Gastroesophageal sphincter (tissue), 4 donors: ENCODE measurements around the gene CGREF1. TPM values are rescaled to one million over a fixed set of nuclear protein-coding genes. Genes with fewer than 3 reads are reported as not detected.

Source experiments
- ATAC-seq: fragments of 150-250 bp; one replicate; pipeline ENCODE4 v1.9.1; 2016; ENCODE audit warnings: mild to moderate bottlenecking, moderate library complexity
- H3K27ac ChIP-seq, 4 donors: fragments of 200-600 bp; sonication (generic) in 3 of 4; 1 replicate in 3 of 4; 2 replicates in 1 of 4; pipeline ENCODE4 v1.5.1; 2016 to 2019
- H3K27me3 ChIP-seq: fragments of 200-600 bp; sonication (generic); one replicate; pipeline ENCODE4 v1.5.1; 2019
- H3K36me3 ChIP-seq, 2 donors: fragments of 200-600 bp; sonication (generic); one replicate each; pipeline ENCODE4 v1.5.1; 2019; ENCODE audit warnings: control low read depth in 1 of 2
- H3K4me1 ChIP-seq, 3 donors: fragments of 200-600 bp; sonication (generic); 1 replicate in 2 of 3; 2 replicates in 1 of 3; pipeline ENCODE4 v1.5.1; 2016 to 2019; ENCODE audit warnings: control low read depth in 2 of 3
- H3K4me3 ChIP-seq, 2 donors: fragments of 200-600 bp; sonication (generic); one replicate each; pipeline ENCODE4 v1.5.1; 2019; ENCODE audit warnings: mild to moderate bottlenecking in 1 of 2, moderate library complexity in 1 of 2
- H3K9me3 ChIP-seq, 3 donors: fragments of 200-600 bp; sonication (generic); one replicate each; pipeline ENCODE4 v1.5.1; 2017 to 2019; ENCODE audit warnings: control low read depth in 2 of 3
- EP300 ChIP-seq: sonication (generic); formaldehyde crosslinking; IDR thresholded peaks from one replicate; pipeline ENCODE4 v1.6.1; 2017; ENCODE audit warnings: antibody characterized with exemption, mild to moderate bottlenecking
- POLR2A ChIP-seq, 2 donors: fragments of 450-650 bp; IDR thresholded peaks; one replicate each; pipeline ENCODE4 v1.6.1; 2017; ENCODE audit warnings: antibody characterized with exemption in 2 of 2, mild to moderate bottlenecking in 2 of 2, moderate library complexity in 1 of 2
- POLR2AphosphoS5 ChIP-seq: sonication (generic); formaldehyde crosslinking; IDR thresholded peaks from one replicate; pipeline ENCODE4 v1.6.1; 2017; ENCODE audit warnings: antibody characterized with exemption
- WGBS, 2 donors: methylation state at CpG; one replicate each; pipeline ENCODE4 v1.1.5; 2018; ENCODE audit warnings: low coverage in 1 of 2; 5-methylcytosine and 5-hydroxymethylcytosine counted together
- total RNA-seq, 4 donors: library from RNA; depleted of rRNA; stranded (reverse); fragments of >200 nt; gene quantifications; one replicate each; pipeline ENCODE4 v1.1.0, GENCODE V29; 2016
- TF ChIP-seq, protein P1 (sequence below), 4 experiments: fragments of 200-600 bp in 2 of 4; fragments of 450-650 bp in 2 of 4; sonication (generic) in 1 of 4; IDR thresholded peaks; one replicate each; pipeline ENCODE4 v1.5.1; 2017 to 2019; ENCODE audit warnings: antibody characterized with exemption in 4 of 4, mild to moderate bottlenecking in 2 of 4, moderate library complexity in 2 of 4

Gene CGREF1
- total RNA-seq, 4 donors from 2014 or later, result 1.0 TPM; not detected in 3

DNA sequence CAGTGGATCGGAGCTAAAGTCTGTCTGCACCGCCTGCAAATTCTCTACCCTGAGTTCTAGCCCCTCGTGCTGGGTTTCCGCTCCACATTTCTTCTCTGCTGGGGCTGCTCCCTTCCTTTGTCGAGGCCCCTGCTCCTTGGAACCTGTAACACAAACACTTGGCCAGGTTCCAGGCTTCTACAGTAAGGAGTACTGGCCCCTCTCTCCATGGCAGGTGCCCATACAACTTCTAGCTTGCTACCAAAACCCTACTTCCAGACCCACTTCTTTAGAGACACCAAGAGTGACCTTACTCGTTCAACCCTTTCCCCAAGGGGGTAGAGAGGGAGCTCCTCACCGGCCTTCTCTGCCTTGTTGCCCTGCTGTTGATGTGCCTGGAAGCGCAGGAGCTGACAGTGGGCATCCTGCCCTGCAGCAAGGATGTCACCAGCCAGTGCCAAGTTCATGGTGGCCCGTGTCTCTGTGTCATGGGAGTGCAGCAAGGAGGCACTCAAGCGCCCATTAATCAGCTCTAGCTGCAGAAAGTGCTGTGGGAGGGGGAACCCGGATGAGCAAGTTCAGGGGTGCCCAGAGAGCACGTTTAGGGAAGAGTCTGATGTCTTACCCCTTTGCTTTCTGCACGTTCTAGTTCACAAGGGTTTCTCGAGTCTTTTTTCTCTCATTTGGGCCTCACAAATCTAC is 14.4 kb upstream of the CGREF1 start:
- Histone ChIP-seq H3K9me3 (no peaks in the 10 kb centered on the region), H3K4me3 (peak overlapping the region; percentile 82 to 97)

DNA sequence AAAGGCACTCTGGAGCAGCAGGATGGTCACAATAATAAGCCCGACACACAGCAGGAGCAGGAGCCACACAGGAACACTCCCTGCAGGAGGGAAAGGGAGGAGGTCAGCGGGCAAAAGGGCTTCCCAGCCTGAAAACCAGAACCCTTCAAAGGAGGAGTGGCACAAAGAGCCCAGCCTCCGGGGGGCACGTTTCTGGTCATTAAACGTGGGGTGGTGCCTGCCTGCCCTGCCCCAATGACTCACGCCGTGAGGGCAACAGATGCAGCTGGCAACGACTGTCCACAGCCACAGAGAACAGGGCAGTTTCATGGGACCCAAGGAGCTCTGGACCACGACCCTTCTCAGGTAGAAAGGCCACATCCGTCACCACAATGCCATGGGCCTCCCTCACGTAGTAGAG is 12.5 kb upstream of the CGREF1 start:
- Histone ChIP-seq H3K27me3 (no peaks in the 10 kb centered on the region), H3K4me1 (peaks cover 5 to 30% (median 14%) of the 10 kb centered on the region in 3 donors), H3K27ac (no peak overlapping the region), H3K9me3 (no peaks in the 10 kb centered on the region), H3K4me3 (no peak overlapping the region), H3K36me3 (peaks cover 0 to 40% of the 10 kb centered on the region in 2 donors)
- 60 to 87% methylated on average over 1 to 3 of the region's 11 CpGs for WGBS, 2 donors
- TF ChIP-seq, protein P1, sequence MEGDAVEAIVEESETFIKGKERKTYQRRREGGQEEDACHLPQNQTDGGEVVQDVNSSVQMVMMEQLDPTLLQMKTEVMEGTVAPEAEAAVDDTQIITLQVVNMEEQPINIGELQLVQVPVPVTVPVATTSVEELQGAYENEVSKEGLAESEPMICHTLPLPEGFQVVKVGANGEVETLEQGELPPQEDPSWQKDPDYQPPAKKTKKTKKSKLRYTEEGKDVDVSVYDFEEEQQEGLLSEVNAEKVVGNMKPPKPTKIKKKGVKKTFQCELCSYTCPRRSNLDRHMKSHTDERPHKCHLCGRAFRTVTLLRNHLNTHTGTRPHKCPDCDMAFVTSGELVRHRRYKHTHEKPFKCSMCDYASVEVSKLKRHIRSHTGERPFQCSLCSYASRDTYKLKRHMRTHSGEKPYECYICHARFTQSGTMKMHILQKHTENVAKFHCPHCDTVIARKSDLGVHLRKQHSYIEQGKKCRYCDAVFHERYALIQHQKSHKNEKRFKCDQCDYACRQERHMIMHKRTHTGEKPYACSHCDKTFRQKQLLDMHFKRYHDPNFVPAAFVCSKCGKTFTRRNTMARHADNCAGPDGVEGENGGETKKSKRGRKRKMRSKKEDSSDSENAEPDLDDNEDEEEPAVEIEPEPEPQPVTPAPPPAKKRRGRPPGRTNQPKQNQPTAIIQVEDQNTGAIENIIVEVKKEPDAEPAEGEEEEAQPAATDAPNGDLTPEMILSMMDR (IDR thresholded peaks at IDR 0.05), result no peak
- TF ChIP-seq POLR2A (IDR thresholded peaks at IDR 0.05) (no peak), POLR2AphosphoS5 (no peak), EP300 (no peak)
- no peak for ATAC-seq

More for the DNA sequence above, 14.4 kb upstream of the CGREF1 start:
- Histone ChIP-seq H3K27ac (peak overlapping the region in 3 of 4 donors; percentile 90 to 95 (median 92)), H3K36me3 (peaks cover 0 to 40% of the 10 kb centered on the region in 2 donors), H3K27me3 (no peaks in the 10 kb centered on the region), H3K4me1 (peaks cover 5 to 30% (median 14%) of the 10 kb centered on the region in 3 donors)
- no peak for ATAC-seq
- TF ChIP-seq, protein P1 (IDR thresholded peaks at IDR 0.05), result no peak
- 44 to 71% methylated on average over 5 to 7 of the region's 14 CpGs for WGBS, 2 donors

DNA sequence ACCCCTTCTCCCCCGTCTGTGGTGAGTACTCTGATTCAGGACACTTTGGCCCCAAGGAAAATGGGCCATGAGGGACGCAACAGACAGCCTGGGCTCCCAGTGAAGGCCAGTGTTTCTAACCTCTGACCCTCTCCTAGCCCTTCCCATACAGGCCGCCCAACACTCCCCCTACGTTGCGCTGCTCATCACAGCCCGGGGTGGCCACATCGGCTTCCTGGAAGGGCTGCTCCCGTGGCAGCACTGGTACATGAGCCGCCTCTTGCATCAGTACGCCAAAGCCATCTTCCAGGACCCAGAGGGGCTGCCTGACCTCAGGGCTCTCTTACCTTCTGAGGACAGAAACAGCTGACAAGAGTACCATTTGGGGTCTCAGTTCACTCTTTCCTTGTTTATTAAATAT is 11.5 kb upstream of the CGREF1 start:
- Histone ChIP-seq H3K4me1 (peaks cover 5 to 30% (median 14%) of the 10 kb centered on the region in 3 donors), H3K4me3 (no peak overlapping the region), H3K36me3 (peaks cover 0 to 40% of the 10 kb centered on the region in 2 donors), H3K9me3 (no peaks in the 10 kb centered on the region), H3K27ac (no peak overlapping the region), H3K27me3 (no peaks in the 10 kb centered on the region)
- ATAC-seq, result no peak
- WGBS, 2 donors, result 84% methylated on average over 9 of the region's 10 CpGs; no CpG with 5 or more reads in 1 of the 2 donors
- peak in 1 of 2 donors; percentile 9 for TF ChIP-seq POLR2A (IDR thresholded peaks at IDR 0.05)
- no peak for TF ChIP-seq EP300

- TF ChIP-seq EP300 (no peak), POLR2AphosphoS5 (no peak), POLR2A (IDR thresholded peaks at IDR 0.05) (no peak)
- TF ChIP-seq, protein P1 (IDR thresholded peaks at IDR 0.05), result no peak
- peaks cover 5 to 24% (median 14%) of the 10 kb centered on the region in 3 donors for H3K4me1 ChIP-seq
- H3K27ac ChIP-seq, result no peak overlapping the region
- H3K36me3 ChIP-seq, result peaks cover 0 to 40% of the 10 kb centered on the region in 2 donors
- ATAC-seq, result no peak
- H3K9me3 ChIP-seq, result no peaks in the 10 kb centered on the region
- H3K4me3 ChIP-seq, result no peak overlapping the region
- H3K27me3 ChIP-seq, result no peaks in the 10 kb centered on the region
- 72 to 74% methylated on average over 7 to 10 of the region's 11 CpGs for WGBS, 2 donors
Observed at GRCh38 chr2:27128668-27129571, 10.0 kb upstream of the CGREF1 start.

GRCh38 chr2:27127883-27128667 is 9.1 kb upstream of the CGREF1 start:
- peaks cover under 1 to 24% (median 5%) of the 10 kb centered on the region in 3 donors for H3K4me1 ChIP-seq
- no peak overlapping the region for H3K27ac ChIP-seq
- no peak for ATAC-seq
- no peak overlapping the region for H3K4me3 ChIP-seq
- H3K27me3 ChIP-seq, result no peaks in the 10 kb centered on the region
- TF ChIP-seq POLR2AphosphoS5 (no peak), POLR2A (IDR thresholded peaks at IDR 0.05) (no peak), EP300 (no peak)
- TF ChIP-seq, protein P1 (IDR thresholded peaks at IDR 0.05), result no peak
- H3K9me3 ChIP-seq, result no peaks in the 10 kb centered on the region
- no CpG with 5 or more reads among the region's 9 CpGs for WGBS, 2 donors
- H3K36me3 ChIP-seq, result peaks cover 0 to 40% of the 10 kb centered on the region in 2 donors
